H9 (cell line): ENCODE measurements around the gene CLEC2D. TPM values are rescaled to one million over a fixed set of nuclear protein-coding genes. Genes with fewer than 3 reads are reported as not detected.

Experiments
- DNase-seq: peaks from one replicate; pipeline ENCODE4 v3.0.0-alpha.2; 2017
- H2AFZ ChIP-seq: one replicate; pipeline ENCODE4 v1.6.1; 2013; ENCODE audit warnings: mild to moderate bottlenecking, low read length, control low read depth, moderate library complexity
- H2AK5ac ChIP-seq: 2 replicates; pipeline ENCODE4 v1.6.1; 2013; ENCODE audit warnings: low read length, control low read depth, mixed read lengths; ENCODE audit not compliant: insufficient read length
- H2BK120ac ChIP-seq: one replicate; pipeline ENCODE4 v1.6.1; 2013; ENCODE audit warnings: low read depth, mild to moderate bottlenecking, low read length, control low read depth, inconsistent platforms; ENCODE audit not compliant: poor library complexity, severe bottlenecking
- H2BK12ac ChIP-seq: 2 replicates; pipeline ENCODE4 v1.6.1; 2013; ENCODE audit warnings: low read length, control low read depth, mixed read lengths, low read depth; ENCODE audit not compliant: insufficient read length
- H2BK15ac ChIP-seq: 2 replicates; pipeline ENCODE4 v1.6.1; 2013; ENCODE audit warnings: low read depth, low read length, control low read depth
- H2BK20ac ChIP-seq: one replicate; pipeline ENCODE4 v1.6.1; 2013; ENCODE audit warnings: low read depth, mild to moderate bottlenecking, low read length, control low read depth, inconsistent platforms; ENCODE audit not compliant: poor library complexity, severe bottlenecking
- H2BK5ac ChIP-seq: 2 replicates; pipeline ENCODE4 v1.6.1; 2013; ENCODE audit warnings: low read length, control low read depth, mixed read lengths; ENCODE audit not compliant: insufficient read length
- H3K14ac ChIP-seq: 2 replicates; pipeline ENCODE4 v1.6.1; 2013; ENCODE audit warnings: low read length, control low read depth; ENCODE audit not compliant: insufficient read depth
- H3K18ac ChIP-seq: 2 replicates; pipeline ENCODE4 v1.6.1; 2013; ENCODE audit warnings: low read depth, mild to moderate bottlenecking, mixed read lengths, low read length, control low read depth; ENCODE audit not compliant: insufficient read length
- H3K23ac ChIP-seq: 2 replicates; pipeline ENCODE4 v1.6.1; 2013; ENCODE audit warnings: low read length, control low read depth, mixed read lengths, low read depth; ENCODE audit not compliant: insufficient read length
- H3K23me2 ChIP-seq: 2 replicates; pipeline ENCODE4 v1.6.1; 2013; ENCODE audit warnings: low read depth, mild to moderate bottlenecking, mixed read lengths, low read length, control low read depth; ENCODE audit not compliant: insufficient read length, poor library complexity, severe bottlenecking
- H3K27ac ChIP-seq: 2 replicates; pipeline ENCODE4 v1.5.1; 2013; ENCODE audit warnings: low read length, control low read depth, mixed read lengths, low read depth; ENCODE audit not compliant: insufficient read length
- H3K27me3 ChIP-seq: 2 replicates; pipeline ENCODE4 v1.6.1; 2013; ENCODE audit warnings: low read length, control low read depth, inconsistent platforms; ENCODE audit not compliant: insufficient read depth
- H3K4ac ChIP-seq: 2 replicates; pipeline ENCODE4 v1.6.1; 2013; ENCODE audit warnings: low read depth, mild to moderate bottlenecking, control low read depth, inconsistent platforms, low read length, moderate library complexity
- H3K4me1 ChIP-seq: 2 replicates; pipeline ENCODE4 v1.6.1; 2013; ENCODE audit warnings: low read length, control low read depth, inconsistent platforms; ENCODE audit not compliant: insufficient read depth
- H3K4me2 ChIP-seq: 2 replicates; pipeline ENCODE4 v1.6.1; 2013; ENCODE audit warnings: low read length, control low read depth, mixed read lengths; ENCODE audit not compliant: insufficient read length, insufficient read depth
- H3K56ac ChIP-seq: 2 replicates; pipeline ENCODE4 v1.6.1; 2013; ENCODE audit warnings: low read depth, mild to moderate bottlenecking, mixed read lengths, low read length, control low read depth; ENCODE audit not compliant: insufficient read length
- H3K79me1 ChIP-seq: 2 replicates; pipeline ENCODE4 v1.6.1; 2013; ENCODE audit warnings: low read depth, mild to moderate bottlenecking, moderate library complexity, low read length, control low read depth, inconsistent platforms; ENCODE audit not compliant: insufficient read depth, poor library complexity, severe bottlenecking
- H3K79me2 ChIP-seq: 2 replicates; pipeline ENCODE4 v1.6.1; 2013; ENCODE audit warnings: low read length, control low read depth, inconsistent platforms; ENCODE audit not compliant: insufficient read depth
- H3K9ac ChIP-seq: 2 replicates; pipeline ENCODE4 v1.6.1; 2013; ENCODE audit warnings: low read length, control low read depth, mixed read lengths; ENCODE audit not compliant: insufficient read length; ENCODE audit errors: extremely low read depth
- H3K9me3 ChIP-seq: one replicate; pipeline ENCODE4 v1.6.1; 2013; ENCODE audit warnings: low read depth, low read length, inconsistent platforms; ENCODE audit not compliant: control insufficient read depth
- H3T11ph ChIP-seq: one replicate; pipeline ENCODE4 v1.6.1; 2013; ENCODE audit warnings: mild to moderate bottlenecking, low read length, control low read depth, inconsistent platforms
- H4K20me1 ChIP-seq: one replicate; pipeline ENCODE4 v1.6.1; 2013; ENCODE audit not compliant: control insufficient read depth, insufficient read length, insufficient read depth
- H4K5ac ChIP-seq: 2 replicates; pipeline ENCODE4 v1.6.1; 2013; ENCODE audit warnings: low read depth, mild to moderate bottlenecking, mixed read lengths, low read length, control low read depth; ENCODE audit not compliant: insufficient read length
- H4K8ac ChIP-seq: replicated peaks from 2 replicates; pipeline ENCODE4 v1.6.1; 2013; ENCODE audit warnings: low read length, control low read depth, mixed read lengths, low read depth; ENCODE audit not compliant: insufficient read length
- H4K91ac ChIP-seq: 2 replicates; pipeline ENCODE4 v1.6.1; 2013; ENCODE audit warnings: low read depth, mild to moderate bottlenecking, moderate library complexity, mixed read lengths, low read length, control low read depth; ENCODE audit not compliant: insufficient read length
- H3K27ac Mint-ChIP-seq, 3 experiments: 2 replicates in 2 of 3; 3 replicates in 1 of 3; pipeline ENCODE4 v1.8.0; 2020 to 2021; ENCODE audit warnings: mixed read lengths in 3 of 3, mild to moderate bottlenecking in 1 of 3, moderate library complexity in 1 of 3
- H3K27me3 Mint-ChIP-seq: 2 replicates; pipeline ENCODE4 v1.8.0; 2021; ENCODE audit warnings: low read depth, mild to moderate bottlenecking, moderate library complexity, mixed read lengths
- H3K36me3 Mint-ChIP-seq, 3 experiments: 2 replicates in 2 of 3; 3 replicates in 1 of 3; pipeline ENCODE4 v1.8.0; 2020 to 2021; ENCODE audit warnings: low read depth in 3 of 3, mixed read lengths in 3 of 3; ENCODE audit not compliant: insufficient read depth in 1 of 3
- H3K4me1 Mint-ChIP-seq, 2 experiments: 2 replicates each; pipeline ENCODE4 v1.8.0; 2020; ENCODE audit warnings: mixed read lengths in 2 of 2
- H3K4me3 Mint-ChIP-seq, 2 experiments: 2 replicates in 1 of 2; 3 replicates in 1 of 2; pipeline ENCODE4 v1.8.0; 2020 to 2021; ENCODE audit warnings: mild to moderate bottlenecking in 2 of 2, mixed read lengths in 2 of 2, moderate library complexity in 1 of 2
- H3K9me3 Mint-ChIP-seq, 2 experiments: 2 replicates in 1 of 2; 3 replicates in 1 of 2; pipeline ENCODE4 v1.8.0; 2020; ENCODE audit warnings: mild to moderate bottlenecking in 2 of 2, mixed read lengths in 2 of 2, moderate library complexity in 1 of 2
- WGBS: extraction: QIAGEN DNeasy Blood & Tissue Kit; methylation state at CpG from one replicate; pipeline ENCODE4 v1.1.7; 2013; ENCODE audit warnings: missing lambda C conversion rate, low lambda C conversion rate, mixed read lengths; ENCODE audit not compliant: insufficient read length; ENCODE audit errors: extremely low coverage; 5-methylcytosine and 5-hydroxymethylcytosine counted together
- total RNA-seq: library from RNA; stranded (reverse); gene quantifications from 2 replicates; pipeline ENCODE4 v1.2.1, GENCODE V29; 2021
- TF ChIP-seq, protein P1 (sequence below): fragments of 200-600 bp; sonication (generic); conservative IDR thresholded peaks from 3 replicates; pipeline ENCODE4 v1.8.0; 2021; ENCODE audit warnings: antibody characterized with exemption, mild to moderate bottlenecking

The CLEC2D gene
- total RNA-seq, 1 experiment from 2014 or later, result 2.1 TPM

DNA sequence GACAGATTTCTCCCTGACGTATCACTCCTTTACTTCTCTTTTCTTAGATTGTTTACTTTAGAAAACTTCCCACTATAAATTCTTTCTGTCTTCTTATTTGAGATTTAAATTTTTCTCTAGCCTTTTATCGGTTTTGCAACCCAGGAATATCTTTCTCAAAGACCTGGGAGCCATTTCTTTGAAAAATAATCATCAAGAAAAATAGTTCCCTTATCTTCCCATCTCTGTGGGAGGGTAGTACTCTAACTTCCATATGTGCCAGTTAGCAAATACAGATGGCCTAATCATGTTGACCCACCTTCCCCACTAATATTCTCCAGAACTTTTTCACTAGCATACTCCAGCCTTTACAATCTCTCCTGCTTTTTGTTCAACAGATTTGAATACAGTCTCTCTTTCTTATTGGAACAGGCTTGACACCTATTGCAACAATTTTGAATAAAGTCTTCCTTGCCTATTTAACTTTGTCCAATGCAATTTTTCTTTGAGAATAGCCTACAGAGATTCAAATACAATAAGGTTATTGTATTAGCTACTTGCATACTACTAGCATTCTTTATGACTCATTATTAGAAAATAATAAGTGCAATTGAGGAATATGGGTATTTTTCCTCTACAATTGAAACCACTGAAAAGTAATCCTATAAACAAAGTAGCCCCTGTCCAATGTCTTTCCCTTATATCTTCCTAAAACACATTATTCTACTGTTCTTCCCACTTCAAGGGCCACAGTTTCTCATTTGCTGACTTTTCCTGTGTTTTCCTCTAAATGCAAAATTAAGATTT lies 34.4 kb upstream of the CLEC2D start:
- H3K36me3 Mint-ChIP-seq, result peaks cover 14 to 31% (median 30%) of the 10 kb centered on the region in 3 experiments
- Histone ChIP-seq H2AFZ (no peak overlapping the region), H2BK20ac (no peak overlapping the region), H2BK120ac (no peak overlapping the region), H3K23me2 (no peaks in the 10 kb centered on the region), H3K79me1 (no peaks in the 10 kb centered on the region), H3K27me3 (no peaks in the 10 kb centered on the region), H3K18ac (no peak overlapping the region), H2BK12ac (no peak overlapping the region), H2BK5ac (no peak overlapping the region), H2BK15ac (no peak overlapping the region), H4K91ac (no peak overlapping the region), H3K4ac (no peak overlapping the region), H4K5ac (no peak overlapping the region), H3K27ac (no peak overlapping the region), H2AK5ac (no peak overlapping the region), H3T11ph (no peak overlapping the region), H4K8ac (no peak overlapping the region), H3K79me2 (no peaks in the 10 kb centered on the region), H4K20me1 (no peaks in the 10 kb centered on the region), H3K14ac (no peak overlapping the region), H3K23ac (no peak overlapping the region), H3K4me2 (no peak overlapping the region), H3K9me3 (no peaks in the 10 kb centered on the region), H3K4me1 (no peaks in the 10 kb centered on the region), H3K56ac (no peak overlapping the region), H3K9ac (no peak overlapping the region)
- H3K4me3 Mint-ChIP-seq, result no peak overlapping the region
- TF ChIP-seq, protein P1, sequence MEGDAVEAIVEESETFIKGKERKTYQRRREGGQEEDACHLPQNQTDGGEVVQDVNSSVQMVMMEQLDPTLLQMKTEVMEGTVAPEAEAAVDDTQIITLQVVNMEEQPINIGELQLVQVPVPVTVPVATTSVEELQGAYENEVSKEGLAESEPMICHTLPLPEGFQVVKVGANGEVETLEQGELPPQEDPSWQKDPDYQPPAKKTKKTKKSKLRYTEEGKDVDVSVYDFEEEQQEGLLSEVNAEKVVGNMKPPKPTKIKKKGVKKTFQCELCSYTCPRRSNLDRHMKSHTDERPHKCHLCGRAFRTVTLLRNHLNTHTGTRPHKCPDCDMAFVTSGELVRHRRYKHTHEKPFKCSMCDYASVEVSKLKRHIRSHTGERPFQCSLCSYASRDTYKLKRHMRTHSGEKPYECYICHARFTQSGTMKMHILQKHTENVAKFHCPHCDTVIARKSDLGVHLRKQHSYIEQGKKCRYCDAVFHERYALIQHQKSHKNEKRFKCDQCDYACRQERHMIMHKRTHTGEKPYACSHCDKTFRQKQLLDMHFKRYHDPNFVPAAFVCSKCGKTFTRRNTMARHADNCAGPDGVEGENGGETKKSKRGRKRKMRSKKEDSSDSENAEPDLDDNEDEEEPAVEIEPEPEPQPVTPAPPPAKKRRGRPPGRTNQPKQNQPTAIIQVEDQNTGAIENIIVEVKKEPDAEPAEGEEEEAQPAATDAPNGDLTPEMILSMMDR, result no peak
- no peaks in the 10 kb centered on the region; the same call in 1 of the 2 replicates for H3K27me3 Mint-ChIP-seq
- no peak overlapping the region for H3K27ac Mint-ChIP-seq
- H3K4me1 Mint-ChIP-seq, result no peaks in the 10 kb centered on the region
- no peak for DNase-seq
- WGBS, result no CpG with 5 or more reads among the region's 2 CpGs
- peaks cover 18 to 36% of the 10 kb centered on the region in 2 experiments for H3K9me3 Mint-ChIP-seq
